Large intestine (tissue), 3 donors: ENCODE measurements around the gene MTA2. TPM values are rescaled to one million over a fixed set of nuclear protein-coding genes. Genes with fewer than 3 reads are reported as not detected.
"Not testable (repeated sequence)": the region's sequence is repeated elsewhere in the genome, so short reads cannot be mapped to it uniquely, and the experiment has no call there.

Experiments
- DNase-seq, 2 donors: peaks; one replicate each; pipeline versions ENCODE4 v3.0.0 to v3.0.0-alpha.2; 2013
- H3K27ac ChIP-seq: one replicate; pipeline ENCODE4 v1.5.1; 2013; ENCODE audit warnings: low read length
- H3K27me3 ChIP-seq: 2 replicates; pipeline ENCODE4 v1.6.1; 2013; ENCODE audit warnings: low read length; ENCODE audit not compliant: control insufficient read depth, insufficient read depth
- H3K36me3 ChIP-seq: 2 replicates; pipeline ENCODE4 v1.6.1; 2013; ENCODE audit warnings: low read length; ENCODE audit not compliant: control insufficient read depth, insufficient read depth
- H3K4me1 ChIP-seq: one replicate; pipeline ENCODE4 v1.6.1; 2013; ENCODE audit warnings: low read length; ENCODE audit not compliant: control insufficient read depth, insufficient read depth
- H3K4me3 ChIP-seq: one replicate; pipeline ENCODE4 v1.5.1; 2013; ENCODE audit warnings: low read length
- H3K9me3 ChIP-seq: one replicate; pipeline ENCODE4 v1.6.1; 2013; ENCODE audit warnings: mild to moderate bottlenecking, low read depth, low read length, moderate library complexity; ENCODE audit not compliant: control insufficient read depth
- WGBS: methylation state at CpG from one replicate; pipeline ENCODE4 v1.1.5; 2013; ENCODE audit warnings: low lambda C conversion rate; ENCODE audit not compliant: insufficient coverage; 5-methylcytosine and 5-hydroxymethylcytosine counted together
- polyA plus RNA-seq: library from polyadenylated mRNA; unstranded; fragments of 120-200 nt; gene quantifications from one replicate; pipeline ENCODE4 v1.2.1, GENCODE V29; 2013

The MTA2 gene
- polyA plus RNA-seq, 1 donor: 51.6 TPM

DNA sequence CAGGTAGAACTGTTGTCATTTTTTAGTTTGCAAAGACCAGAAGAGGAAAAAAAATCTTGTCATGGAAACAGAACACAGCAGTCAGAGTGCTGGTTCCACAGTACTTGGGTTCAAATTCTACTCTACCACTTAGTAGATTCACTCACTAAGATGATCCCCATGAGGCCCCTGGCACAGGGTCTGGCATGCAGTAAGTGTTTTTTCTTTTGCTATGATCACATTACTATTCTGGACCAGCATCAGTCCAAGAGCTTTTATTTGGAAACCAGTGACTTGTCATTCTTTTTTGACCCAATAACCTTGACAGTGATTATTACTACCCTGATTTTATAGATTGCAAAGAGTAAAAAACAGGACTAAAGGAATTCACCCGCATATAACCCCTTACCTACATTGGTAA is 32.1 kb downstream of the MTA2 start:
- no peak for DNase-seq
- H3K27ac ChIP-seq: no peak overlapping the region
- no peak overlapping the region for H3K4me3 ChIP-seq
- peaks cover 15% of the 10 kb centered on the region for H3K4me1 ChIP-seq
- H3K9me3 ChIP-seq: no peaks in the 10 kb centered on the region
- H3K27me3 ChIP-seq: no peaks in the 10 kb centered on the region
- peaks cover 70% of the 10 kb centered on the region for H3K36me3 ChIP-seq
- WGBS: no CpG with 5 or more reads among the region's 1 CpG

DNA sequence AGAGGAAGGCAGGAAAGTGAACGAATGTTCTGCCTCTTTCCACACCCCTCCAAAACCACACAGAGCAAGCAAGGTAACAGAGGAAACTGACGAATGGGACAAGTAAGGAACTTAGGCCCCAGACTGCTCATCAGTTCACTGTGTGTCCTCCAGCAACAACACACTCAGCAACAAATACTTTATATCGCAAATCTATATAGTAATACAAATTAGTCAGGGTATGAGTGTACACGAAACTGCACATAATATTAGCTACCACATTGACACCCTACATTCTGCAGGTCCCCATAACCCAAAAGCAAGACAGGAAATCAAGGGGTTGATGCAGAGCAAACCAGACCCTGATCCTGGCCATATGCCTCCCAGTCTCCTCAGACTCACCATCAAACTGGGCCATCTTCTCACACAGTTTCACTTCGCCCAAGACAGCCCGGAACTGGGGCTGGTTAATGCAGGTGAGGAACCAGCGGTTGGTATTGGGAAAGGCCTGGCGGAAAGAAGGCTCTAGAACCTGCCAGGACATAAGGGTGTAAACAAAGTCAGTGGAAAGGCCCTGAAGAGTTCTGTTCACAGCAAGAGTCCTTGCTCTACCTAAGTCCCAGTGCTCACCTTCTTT is 34.5 kb downstream of the MTA2 start:
- WGBS: no CpG with 5 or more reads among the region's 8 CpGs
- Histone ChIP-seq H3K4me3 (no peak overlapping the region), H3K36me3 (peaks cover 84% of the 10 kb centered on the region), H3K4me1 (peaks cover 13% of the 10 kb centered on the region), H3K27me3 (no peaks in the 10 kb centered on the region), H3K9me3 (no peaks in the 10 kb centered on the region), H3K27ac (no peak overlapping the region)
- no peak for DNase-seq

- H3K27ac ChIP-seq: no peak overlapping the region
- H3K27me3 ChIP-seq: no peaks in the 10 kb centered on the region
- no peak for DNase-seq
- no peaks in the 10 kb centered on the region for H3K9me3 ChIP-seq
- WGBS: 95% methylated on average over 7 of the region's 8 CpGs
- peaks cover 19% of the 10 kb centered on the region for H3K4me1 ChIP-seq
- no peak overlapping the region for H3K4me3 ChIP-seq
- peaks cover 80% of the 10 kb centered on the region for H3K36me3 ChIP-seq
These were observed 35.4 kb downstream of the MTA2 start for GRCh38 chr11:62566247-62566646.

DNA sequence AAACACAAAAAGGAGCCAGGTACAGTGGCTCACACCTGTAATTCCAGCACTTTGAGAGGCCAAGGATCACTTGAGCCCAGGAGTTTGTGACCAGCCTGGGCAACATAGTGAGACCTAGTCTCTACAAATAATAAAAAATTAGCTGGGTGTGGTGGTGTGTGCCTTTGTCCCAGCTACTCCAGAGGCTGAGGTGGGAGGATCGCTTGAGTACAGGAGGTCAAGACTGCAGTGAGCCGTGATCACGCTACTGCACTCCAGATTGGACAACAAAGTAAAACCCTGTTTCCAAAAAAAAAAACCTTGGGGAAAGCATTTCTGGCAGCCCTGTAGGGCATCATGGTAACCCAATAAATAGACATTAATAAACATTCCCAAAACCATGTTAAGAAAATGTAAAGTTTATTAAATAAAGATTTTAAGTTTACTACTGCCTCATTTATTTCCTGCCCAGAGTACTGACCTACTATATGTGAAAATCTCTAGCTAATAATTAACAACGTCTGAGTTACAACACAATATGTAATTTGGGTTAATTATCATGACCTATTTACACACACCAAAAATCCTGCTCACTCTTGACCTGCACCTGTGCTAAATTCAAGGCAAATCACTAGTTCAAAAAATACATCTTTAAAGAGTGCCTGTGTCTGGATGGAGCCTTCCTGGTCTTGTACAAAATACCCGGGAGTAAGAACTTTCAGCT is 36.4 kb downstream of the MTA2 start:
- Histone ChIP-seq H3K36me3 (peaks cover 72% of the 10 kb centered on the region), H3K27me3 (no peaks in the 10 kb centered on the region), H3K9me3 (no peaks in the 10 kb centered on the region), H3K4me1 (peaks cover 26% of the 10 kb centered on the region), H3K4me3 (no peak overlapping the region), H3K27ac (peak overlapping the region; percentile 22)
- DNase-seq: no peak
- 17% methylated on average over 1 of the region's 5 CpGs for WGBS

GRCh38 chr11:62561677-62562230 is 39.9 kb downstream of the MTA2 start:
- H3K9me3 ChIP-seq, H3K4me3 ChIP-seq, H3K27me3 ChIP-seq, DNase-seq: not testable (repeated sequence)
- Histone ChIP-seq H3K36me3 (peaks cover 64% of the 10 kb centered on the region), H3K4me1 (peaks cover 41% of the 10 kb centered on the region), H3K27ac (peak overlapping the region; percentile 26)
- WGBS: 0% methylated on average over 1 of the region's 3 CpGs

DNA sequence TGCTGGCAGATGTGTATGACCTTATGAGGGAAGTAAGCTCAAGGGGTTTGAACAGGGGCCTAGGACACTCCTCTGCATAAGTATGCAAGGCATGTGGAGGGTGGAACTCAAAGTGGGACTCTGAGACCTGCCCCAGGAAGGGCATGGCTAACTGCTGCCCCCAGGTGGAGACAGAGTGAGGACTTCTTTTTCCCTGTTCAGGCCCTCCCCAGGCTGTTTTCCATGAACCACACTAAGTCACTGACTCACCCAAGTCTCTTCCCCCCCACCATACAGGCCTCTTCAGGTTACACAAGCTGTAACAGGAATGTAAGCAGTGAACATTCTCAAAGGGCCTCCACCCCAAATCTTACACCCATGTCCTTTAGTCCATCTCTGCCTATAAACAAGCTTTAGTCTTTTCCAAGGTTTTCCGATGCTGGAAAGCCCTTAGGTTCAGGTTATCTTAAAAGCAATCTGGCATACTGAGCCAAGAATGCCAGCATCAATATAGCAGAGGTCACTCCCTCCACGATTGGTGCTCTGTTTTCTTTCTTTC is 41.0 kb downstream of the MTA2 start:
- H3K4me3 ChIP-seq: no peak overlapping the region
- DNase-seq: peak; percentile 94 to 95
- H3K36me3 ChIP-seq: peaks cover 53% of the 10 kb centered on the region
- WGBS: no CpG with 5 or more reads among the region's 2 CpGs
- H3K27ac ChIP-seq: peak overlapping the region; percentile 64
- no peaks in the 10 kb centered on the region for H3K27me3 ChIP-seq
- H3K9me3 ChIP-seq: no peaks in the 10 kb centered on the region
- H3K4me1 ChIP-seq: peaks cover 49% of the 10 kb centered on the region

- H3K9me3 ChIP-seq, H3K27ac ChIP-seq, H3K4me3 ChIP-seq, H3K27me3 ChIP-seq, DNase-seq: not testable (repeated sequence)
- Histone ChIP-seq H3K4me1 (peaks cover 53% of the 10 kb centered on the region), H3K36me3 (peaks cover 46% of the 10 kb centered on the region)
- WGBS: no CpG with 5 or more reads among the region's 5 CpGs
These were observed 42.0 kb downstream of the MTA2 start for GRCh38 chr11:62559626-62560025.

DNA sequence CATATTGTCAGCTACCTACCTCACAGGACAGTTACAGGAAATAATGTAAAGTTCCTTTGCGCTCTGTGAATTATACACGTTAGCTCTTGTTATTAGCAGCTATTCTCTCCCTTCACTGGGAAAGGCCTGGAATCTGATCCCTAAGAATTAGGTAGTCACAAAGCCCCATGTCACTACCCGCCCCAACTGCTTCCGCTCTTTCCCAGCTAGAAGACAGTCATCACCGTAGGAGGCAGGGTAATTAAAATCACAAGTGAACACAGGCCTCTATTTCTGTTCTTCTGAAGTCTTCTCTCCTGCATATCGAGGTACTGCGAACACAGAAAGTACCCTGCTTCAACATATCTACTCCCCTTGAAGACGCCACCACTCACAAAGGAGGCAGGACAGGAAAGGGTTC is 42.5 kb downstream of the MTA2 start:
- Histone ChIP-seq H3K4me1 (peaks cover 57% of the 10 kb centered on the region), H3K9me3 (no peaks in the 10 kb centered on the region), H3K27ac (no peak overlapping the region), H3K4me3 (no peak overlapping the region), H3K36me3 (peaks cover 46% of the 10 kb centered on the region), H3K27me3 (no peaks in the 10 kb centered on the region)
- no peak for DNase-seq
- WGBS: no CpG with 5 or more reads among the region's 8 CpGs

DNA sequence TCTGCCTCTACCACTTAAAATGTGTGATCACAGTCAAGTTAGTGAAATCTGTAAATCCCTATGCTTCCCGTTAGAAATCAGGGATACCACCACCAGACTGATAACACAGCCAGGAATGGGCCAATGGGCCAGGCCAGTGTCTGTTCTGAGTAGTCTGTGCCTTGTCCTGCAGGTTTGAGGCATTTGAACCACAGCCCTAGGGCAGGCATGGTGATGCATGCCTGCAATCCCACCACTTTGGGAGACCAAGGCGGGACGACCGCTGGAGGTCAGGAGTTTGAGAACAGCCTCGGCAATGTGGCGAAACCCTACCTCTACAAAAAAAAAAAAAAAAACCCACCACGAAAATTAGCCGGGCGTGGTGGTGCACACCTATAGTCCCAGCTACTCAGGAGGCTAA is 43.0 kb downstream of the MTA2 start:
- WGBS: no CpG with 5 or more reads among the region's 9 CpGs
- H3K9me3 ChIP-seq: no peaks in the 10 kb centered on the region
- no peak overlapping the region for H3K4me3 ChIP-seq
- H3K27me3 ChIP-seq: no peaks in the 10 kb centered on the region
- peaks cover 42% of the 10 kb centered on the region for H3K36me3 ChIP-seq
- H3K27ac ChIP-seq: peak overlapping the region; percentile 47
- no peak for DNase-seq
- H3K4me1 ChIP-seq: peaks cover 63% of the 10 kb centered on the region

GRCh38 chr11:62556875-62557631 is 44.6 kb downstream of the MTA2 start:
- Histone ChIP-seq H3K27me3 (no peaks in the 10 kb centered on the region), H3K4me1 (peaks cover 74% of the 10 kb centered on the region), H3K9me3 (no peaks in the 10 kb centered on the region), H3K36me3 (peaks cover 29% of the 10 kb centered on the region), H3K4me3 (no peak overlapping the region), H3K27ac (peak overlapping the region; percentile 47)
- no peak for DNase-seq
- WGBS: no CpG with 5 or more reads among the region's 3 CpGs
